ENCODE results near the gene C16orf74.

C16orf74 gene

GRCh38 chr16:85753559-85753958 is 2.7 kb upstream of the C16orf74 start:
- TF ChIP-seq, protein P1, sequence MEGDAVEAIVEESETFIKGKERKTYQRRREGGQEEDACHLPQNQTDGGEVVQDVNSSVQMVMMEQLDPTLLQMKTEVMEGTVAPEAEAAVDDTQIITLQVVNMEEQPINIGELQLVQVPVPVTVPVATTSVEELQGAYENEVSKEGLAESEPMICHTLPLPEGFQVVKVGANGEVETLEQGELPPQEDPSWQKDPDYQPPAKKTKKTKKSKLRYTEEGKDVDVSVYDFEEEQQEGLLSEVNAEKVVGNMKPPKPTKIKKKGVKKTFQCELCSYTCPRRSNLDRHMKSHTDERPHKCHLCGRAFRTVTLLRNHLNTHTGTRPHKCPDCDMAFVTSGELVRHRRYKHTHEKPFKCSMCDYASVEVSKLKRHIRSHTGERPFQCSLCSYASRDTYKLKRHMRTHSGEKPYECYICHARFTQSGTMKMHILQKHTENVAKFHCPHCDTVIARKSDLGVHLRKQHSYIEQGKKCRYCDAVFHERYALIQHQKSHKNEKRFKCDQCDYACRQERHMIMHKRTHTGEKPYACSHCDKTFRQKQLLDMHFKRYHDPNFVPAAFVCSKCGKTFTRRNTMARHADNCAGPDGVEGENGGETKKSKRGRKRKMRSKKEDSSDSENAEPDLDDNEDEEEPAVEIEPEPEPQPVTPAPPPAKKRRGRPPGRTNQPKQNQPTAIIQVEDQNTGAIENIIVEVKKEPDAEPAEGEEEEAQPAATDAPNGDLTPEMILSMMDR (IDR thresholded peaks at IDR 0.05; ENCODE audit: control insufficient read depth, insufficient read depth, low read depth, low read length, missing control alignments): no peak
- DNase-seq (ENCODE audit: low read depth): no peak
- H3K4me3 ChIP-seq (ENCODE audit: control insufficient read depth, low read depth, low read length): no peak overlapping the region

DNA sequence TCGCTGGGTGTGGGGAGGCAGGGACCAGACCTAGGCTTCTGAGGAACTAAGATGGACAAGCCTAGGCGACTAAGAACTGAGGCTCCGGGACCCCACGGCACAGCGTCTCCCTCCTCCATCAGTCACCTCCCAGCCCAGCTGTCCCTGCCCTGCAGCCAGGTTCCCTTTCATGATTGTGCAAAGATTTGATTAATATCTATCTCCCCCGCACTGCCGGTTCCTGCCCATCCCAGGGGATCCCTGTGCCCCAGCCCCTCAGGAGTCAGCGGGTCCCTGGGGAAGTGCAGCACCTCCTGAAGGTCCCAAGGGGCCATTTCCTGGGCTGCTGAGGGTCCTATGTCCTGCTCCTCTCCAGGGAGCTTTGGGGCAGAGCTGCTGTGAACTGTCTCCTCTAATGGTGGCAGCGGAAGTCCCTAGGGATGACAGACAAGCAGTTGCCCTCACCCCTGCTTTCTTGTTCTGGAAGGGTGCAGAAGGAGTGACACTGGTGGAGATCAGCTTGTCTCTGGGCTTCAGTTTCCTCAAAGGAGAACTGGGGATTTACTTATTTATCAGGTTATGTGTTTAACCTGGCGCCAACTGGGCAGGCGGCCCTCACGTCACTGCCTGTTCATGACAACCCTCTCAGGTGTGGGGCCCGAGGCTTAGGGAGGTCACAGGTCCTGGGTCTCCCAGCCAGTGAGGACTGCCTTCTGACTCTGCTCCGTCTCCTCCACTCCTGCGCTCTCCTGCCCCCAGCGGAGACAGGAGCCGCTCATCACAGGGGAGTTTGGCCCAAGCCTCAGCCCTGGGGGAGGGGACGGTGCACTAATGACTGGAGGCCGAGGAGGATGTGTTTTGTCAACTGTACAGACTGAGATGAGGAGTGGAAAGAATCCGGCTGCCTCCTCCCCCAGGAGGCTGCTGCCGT is 1.9 kb upstream of the C16orf74 start:
- TF ChIP-seq, protein P1 (IDR thresholded peaks at IDR 0.05; ENCODE audit: control insufficient read depth, insufficient read depth, low read depth, low read length, missing control alignments): peak; percentile 22
- no peak overlapping the region for H3K4me3 ChIP-seq (ENCODE audit: control insufficient read depth, low read depth, low read length)
- no peak for DNase-seq (ENCODE audit: low read depth)

- TF ChIP-seq, protein P1 (IDR thresholded peaks at IDR 0.05; ENCODE audit: control insufficient read depth, insufficient read depth, low read depth, low read length, missing control alignments): no peak
- no peak overlapping the region for H3K4me3 ChIP-seq (ENCODE audit: control insufficient read depth, low read depth, low read length)
- DNase-seq (ENCODE audit: low read depth): no peak
These were observed 1.0 kb upstream of the C16orf74 start for GRCh38 chr16:85751698-85752501.

GRCh38 chr16:85750146-85750826 is 610 bp downstream of the C16orf74 start:
- TF ChIP-seq, protein P1 (IDR thresholded peaks at IDR 0.05; ENCODE audit: control insufficient read depth, insufficient read depth, low read depth, low read length, missing control alignments): no peak
- no peak for DNase-seq (ENCODE audit: low read depth)
- H3K4me3 ChIP-seq (ENCODE audit: control insufficient read depth, low read depth, low read length): peak overlapping the region; percentile 66

DNA sequence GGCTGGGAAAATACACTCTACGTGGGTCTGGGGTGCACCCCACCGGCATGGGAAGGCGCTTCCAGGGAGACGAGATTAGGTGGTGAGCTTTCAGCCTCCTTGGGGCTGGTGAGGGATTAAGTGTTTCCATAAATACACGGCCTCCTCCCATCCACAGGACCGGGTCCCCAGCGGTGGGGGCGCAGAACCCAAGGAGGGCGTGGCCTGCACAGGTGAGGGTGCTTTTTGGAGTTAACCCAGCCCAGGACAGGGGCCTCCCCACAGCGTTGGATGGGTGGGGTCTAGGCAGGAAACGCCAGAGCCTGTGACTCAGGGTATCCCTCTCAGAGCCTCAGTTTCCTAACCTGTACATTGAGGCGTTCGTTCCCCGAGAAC is 1.1 kb downstream of the C16orf74 start:
- TF ChIP-seq, protein P1 (IDR thresholded peaks at IDR 0.05; ENCODE audit: control insufficient read depth, insufficient read depth, low read depth, low read length, missing control alignments): no peak
- H3K4me3 ChIP-seq (ENCODE audit: control insufficient read depth, low read depth, low read length): peak overlapping the region; percentile 66
- no peak for DNase-seq (ENCODE audit: low read depth)

GRCh38 chr16:85746460-85747215 is 4.3 kb downstream of the C16orf74 start:
- no peak overlapping the region for H3K4me3 ChIP-seq (ENCODE audit: control insufficient read depth, low read depth, low read length)
- DNase-seq (ENCODE audit: low read depth): no peak
- TF ChIP-seq, protein P1 (IDR thresholded peaks at IDR 0.05; ENCODE audit: control insufficient read depth, insufficient read depth, low read depth, low read length, missing control alignments): no peak
